NCI-H1105 treated with DMSO at 0.1 percent for 48 hours (cell line): Measurements from ENCODE around the gene ZC3H18.
A peak's percentile ranks its signal among the peaks of the same experiment; 100 is the strongest.

ENCODE experiments used
- DNase-seq: peaks from one replicate; lab custom pipeline; 2025; lab: John Stamatoyannopoulos, UW

Gene ZC3H18

DNA sequence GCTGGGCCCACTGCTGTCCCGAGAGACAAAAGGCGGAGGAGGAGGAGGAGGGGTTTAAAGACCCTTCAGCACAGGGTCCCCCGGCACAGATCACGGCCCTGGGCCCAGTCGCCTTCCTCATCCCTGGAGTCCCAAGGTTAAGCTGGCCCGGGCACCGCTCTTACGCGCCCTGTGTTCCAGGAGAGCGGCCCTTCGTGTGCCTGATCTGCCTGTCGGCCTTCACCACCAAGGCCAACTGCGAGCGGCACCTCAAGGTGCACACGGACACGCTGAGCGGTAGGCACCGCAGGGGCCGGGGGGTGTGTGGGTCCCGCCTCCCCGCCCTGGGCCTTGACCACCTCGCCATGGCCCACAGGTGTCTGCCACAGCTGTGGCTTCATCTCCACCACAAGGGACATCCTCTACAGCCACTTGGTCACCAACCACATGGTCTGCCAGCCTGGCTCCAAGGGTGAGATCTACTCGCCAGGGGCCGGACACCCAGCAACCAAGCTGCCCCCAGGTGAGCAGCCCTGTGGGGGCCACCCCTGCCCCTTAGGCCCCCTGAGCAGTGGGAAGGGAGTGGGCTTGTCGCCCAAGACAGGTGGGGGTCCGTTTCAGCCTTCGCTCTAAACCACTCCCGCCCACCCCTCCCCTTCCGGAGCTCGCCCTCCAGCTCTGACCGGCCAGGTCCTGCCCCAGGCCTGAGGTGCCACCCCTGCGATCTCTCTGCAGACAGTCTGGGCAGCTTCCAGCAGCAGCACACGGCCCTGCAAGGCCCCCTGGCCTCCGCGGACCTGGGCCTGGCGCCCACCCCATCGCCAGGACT lies 37.6 kb upstream of the ZC3H18 start:
- DNase-seq = no peak

DNA sequence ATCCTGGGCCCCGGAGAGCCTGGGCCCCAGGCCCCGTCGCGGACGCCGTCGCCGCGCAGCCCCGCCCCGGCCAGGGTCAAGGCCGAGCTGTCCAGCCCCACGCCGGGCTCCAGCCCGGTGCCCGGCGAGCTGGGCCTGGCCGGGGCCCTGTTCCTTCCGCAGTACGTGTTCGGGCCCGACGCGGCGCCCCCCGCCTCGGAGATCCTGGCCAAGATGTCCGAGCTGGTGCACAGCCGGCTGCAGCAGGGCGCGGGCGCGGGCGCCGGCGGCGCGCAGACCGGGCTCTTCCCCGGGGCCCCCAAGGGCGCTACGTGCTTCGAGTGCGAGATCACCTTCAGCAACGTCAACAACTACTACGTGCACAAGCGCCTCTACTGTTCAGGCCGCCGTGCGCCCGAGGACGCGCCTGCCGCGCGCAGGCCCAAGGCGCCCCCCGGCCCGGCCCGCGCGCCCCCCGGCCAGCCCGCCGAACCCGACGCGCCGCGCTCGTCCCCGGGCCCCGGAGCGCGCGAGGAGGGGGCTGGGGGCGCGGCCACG lies 36.8 kb upstream of the ZC3H18 start:
- peak; percentile 13 for DNase-seq

DNA sequence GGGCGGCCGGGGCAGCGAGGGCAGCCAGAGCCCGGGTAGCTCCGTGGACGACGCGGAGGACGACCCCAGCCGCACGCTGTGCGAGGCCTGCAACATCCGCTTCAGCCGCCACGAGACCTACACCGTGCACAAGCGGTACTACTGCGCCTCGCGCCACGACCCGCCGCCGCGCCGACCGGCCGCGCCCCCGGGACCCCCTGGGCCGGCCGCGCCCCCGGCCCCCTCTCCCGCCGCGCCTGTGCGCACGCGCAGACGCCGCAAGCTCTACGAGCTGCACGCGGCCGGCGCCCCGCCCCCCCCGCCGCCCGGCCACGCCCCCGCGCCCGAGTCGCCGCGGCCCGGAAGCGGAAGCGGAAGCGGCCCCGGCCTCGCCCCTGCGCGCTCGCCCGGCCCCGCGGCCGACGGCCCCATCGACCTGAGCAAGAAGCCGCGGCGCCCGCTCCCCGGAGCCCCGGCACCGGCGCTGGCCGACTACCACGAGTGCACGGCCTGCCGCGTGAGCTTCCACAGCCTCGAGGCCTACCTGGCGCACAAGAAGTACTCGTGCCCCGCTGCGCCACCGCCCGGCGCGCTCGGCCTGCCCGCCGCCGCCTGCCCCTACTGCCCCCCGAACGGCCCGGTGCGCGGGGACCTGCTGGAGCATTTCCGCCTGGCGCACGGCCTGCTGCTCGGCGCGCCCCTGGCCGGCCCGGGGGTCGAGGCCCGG lies 36.1 kb upstream of the ZC3H18 start:
- DNase-seq = peak; percentile 34

DNA sequence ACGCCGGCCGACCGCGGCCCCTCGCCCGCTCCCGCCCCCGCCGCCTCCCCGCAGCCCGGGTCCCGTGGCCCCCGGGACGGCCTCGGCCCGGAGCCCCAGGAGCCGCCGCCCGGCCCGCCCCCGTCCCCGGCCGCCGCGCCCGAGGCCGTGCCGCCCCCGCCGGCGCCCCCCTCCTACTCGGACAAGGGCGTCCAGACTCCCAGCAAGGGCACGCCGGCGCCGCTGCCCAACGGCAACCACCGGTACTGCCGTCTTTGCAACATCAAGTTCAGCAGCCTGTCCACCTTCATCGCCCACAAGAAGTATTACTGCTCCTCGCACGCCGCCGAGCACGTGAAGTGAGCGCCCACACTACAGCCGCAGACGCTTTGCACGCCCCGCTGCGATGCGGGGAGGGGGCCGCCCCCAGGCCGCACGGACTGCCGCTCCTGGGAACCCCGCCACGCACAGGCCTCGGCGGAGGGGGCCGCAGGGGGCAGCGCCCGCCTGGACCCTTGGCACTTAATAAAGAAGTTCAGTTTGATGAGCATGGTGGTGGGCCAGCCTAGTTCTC lies 35.5 kb upstream of the ZC3H18 start:
- DNase-seq = no peak

DNA sequence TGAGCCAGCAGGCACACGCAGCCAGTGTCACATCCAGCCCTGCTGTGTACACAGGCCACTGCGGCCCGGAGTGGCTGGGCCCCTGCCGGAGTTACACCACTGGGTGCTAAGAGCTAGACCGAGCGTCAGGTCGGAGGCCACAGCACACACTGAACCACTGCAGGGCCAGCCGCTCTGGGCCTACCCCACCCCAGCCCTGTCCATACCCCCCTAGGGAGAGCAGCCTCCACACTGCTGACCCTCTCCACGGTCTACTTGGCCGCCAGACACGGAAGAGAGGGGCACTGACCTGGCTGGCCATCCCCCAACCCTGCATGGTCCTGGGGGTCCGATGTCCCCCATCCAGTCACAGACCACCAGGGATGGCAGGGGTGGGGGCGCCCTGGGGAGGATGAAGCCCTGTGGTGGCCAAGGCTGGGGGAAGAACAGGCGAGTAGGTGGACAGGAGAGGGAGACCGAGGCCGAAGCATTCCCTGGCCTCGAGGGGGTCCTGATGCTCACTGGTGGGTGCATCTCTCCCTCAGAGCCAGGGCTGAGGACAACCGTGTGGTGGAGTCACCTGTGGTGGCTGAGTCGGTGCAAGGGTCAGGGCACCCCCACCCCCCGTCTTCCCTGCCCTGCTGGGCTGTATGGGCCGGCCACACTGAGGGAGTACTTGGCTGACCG lies 34.9 kb upstream of the ZC3H18 start:
- no peak for DNase-seq

DNA sequence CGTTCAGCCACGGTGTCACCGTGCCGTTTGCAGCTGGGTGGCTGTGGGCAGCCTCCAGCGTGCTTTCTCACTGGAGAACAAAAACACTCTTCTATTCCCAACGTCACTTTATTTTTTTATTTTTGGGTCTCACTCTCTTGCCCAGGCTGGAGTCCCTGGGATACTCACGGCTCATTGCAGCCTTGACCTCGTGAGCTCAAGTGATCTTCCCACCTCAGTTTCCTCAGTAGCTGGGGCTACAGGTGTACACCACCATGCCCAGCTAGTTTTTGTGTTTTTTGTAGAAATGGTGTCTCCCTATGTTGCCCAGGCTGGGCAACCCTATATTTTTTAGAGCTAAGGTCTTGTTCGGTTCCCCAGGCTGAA lies 34.4 kb upstream of the ZC3H18 start:
- DNase-seq = no peak

DNA sequence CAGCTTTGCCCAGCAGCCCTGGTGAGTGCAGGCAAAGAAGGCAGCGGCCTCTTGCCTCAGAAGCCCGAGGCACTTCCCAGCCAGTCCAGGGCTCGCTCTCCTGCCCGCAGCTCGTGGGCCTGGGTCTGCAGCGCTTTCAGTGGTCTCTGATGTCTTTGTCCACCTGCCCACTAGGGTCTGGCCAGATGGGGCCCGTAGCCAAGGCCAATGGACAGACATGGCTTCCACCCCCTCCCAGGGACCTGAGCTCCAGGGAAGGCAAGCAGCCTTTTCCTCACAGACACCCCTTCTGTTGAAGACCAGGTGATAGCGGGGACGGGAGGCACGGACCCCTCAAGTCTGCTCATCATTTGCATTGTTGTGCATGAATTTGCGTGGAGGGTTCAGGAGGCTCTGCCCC lies 33.7 kb upstream of the ZC3H18 start:
- no peak for DNase-seq

DNA sequence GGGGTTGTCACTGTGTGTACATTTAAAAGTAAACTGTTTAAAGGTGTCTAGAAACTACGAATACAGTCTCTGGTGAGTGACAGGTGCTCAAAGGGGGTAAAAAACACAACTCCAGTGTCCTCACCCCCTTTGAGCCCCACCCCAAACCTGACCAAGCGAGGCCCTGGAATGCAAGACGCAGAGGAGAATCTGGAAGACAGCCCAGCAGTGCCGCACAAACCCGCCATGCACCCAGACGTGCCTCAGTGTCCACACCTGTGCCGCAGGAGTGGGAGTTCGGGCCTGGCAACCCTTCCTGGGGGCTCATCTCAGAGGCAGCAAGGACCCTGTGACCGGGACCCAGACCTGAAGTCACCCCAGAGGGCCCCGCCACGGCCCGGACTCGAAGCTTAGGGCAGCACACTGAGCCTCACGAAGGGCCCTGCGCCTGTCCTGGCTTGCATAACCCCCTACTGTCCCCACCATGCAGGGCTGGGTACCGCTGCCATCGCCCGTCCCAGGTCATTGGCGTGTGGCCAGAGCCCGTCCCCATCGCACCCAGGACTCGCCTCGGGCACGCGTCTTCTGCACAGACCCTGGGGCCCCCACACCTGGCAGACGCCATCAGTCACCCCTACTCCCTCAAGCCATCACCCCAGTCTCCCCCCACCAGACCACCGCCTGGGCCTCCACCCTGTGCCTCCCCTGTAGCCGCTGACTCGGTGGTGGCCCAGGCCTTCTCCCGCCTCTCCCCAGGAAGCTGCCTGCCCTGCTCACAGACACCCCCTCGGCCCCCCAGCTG lies 33.0 kb upstream of the ZC3H18 start:
- no peak for DNase-seq

DNA sequence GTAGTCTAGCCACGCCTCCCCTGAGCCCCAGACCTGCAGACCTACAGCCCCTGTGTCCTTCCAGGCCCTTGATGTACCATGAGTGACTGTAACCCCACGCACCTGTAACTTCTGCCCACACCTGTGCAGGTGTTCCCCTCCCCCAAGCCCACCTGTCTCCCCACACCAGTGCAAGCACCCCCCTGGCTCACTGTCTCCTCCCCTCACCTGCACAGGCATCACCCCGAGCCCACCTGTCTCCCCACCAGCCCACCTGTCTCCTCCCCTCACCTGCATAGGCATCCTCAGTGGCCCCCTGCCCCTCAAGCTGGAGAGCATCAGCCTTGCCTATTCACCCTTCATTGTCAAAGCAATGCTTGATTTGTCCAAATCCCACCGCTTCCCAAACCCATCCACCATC lies 32.3 kb upstream of the ZC3H18 start:
- no peak for DNase-seq

DNA sequence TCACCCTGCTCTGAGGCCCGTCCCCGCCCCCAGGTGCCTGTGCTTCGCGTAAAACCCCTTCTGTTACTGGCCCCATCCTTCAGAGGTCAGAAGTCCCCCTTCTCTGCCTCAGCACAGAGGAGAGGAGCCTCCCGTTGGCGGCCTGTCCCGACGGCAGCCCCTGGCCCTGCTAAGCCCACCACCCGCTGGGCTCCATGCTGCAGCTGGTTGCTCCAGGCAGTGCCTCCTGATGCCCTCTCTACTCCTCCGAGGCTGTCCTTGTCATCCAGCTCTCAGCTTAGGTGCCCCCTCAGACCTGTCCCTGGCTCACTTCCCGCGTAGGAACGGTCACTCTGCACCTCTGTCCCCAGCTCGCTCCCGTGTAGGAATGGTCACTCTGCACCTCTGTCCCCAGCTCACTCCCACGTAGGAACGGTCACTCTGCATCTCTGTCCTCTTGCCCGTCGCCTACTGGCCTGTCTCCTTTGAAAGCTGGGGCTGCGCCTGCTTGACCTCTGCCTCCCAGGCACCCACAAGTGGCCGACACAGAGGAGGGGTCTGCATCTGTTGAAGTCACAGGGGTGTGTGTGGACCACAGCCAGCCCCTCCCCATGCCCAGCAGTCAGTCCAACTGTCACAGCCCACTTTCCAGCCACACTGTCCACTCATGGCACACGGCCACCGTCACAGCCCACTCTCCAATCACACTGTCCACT lies 31.7 kb upstream of the ZC3H18 start:
- DNase-seq = no peak

DNA sequence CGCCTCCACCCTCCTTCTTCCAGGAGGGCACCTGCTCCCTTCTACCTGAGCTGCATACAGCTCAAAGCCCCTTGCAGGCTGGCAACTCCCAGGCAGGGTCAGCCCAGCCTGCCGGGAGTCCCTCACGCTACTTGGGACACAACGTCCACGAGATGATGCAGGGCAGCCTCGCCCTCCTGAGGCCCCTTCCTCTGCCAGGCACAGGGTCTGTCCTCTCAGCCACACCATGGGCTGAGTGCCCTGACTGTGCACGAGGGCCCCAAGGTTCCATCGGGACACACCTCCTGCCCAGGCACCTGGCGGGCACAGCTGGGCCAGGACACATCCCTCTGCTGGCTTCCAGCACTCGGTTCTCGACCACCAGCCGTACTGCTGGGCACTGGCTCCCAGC lies 30.9 kb upstream of the ZC3H18 start:
- no peak for DNase-seq

DNA sequence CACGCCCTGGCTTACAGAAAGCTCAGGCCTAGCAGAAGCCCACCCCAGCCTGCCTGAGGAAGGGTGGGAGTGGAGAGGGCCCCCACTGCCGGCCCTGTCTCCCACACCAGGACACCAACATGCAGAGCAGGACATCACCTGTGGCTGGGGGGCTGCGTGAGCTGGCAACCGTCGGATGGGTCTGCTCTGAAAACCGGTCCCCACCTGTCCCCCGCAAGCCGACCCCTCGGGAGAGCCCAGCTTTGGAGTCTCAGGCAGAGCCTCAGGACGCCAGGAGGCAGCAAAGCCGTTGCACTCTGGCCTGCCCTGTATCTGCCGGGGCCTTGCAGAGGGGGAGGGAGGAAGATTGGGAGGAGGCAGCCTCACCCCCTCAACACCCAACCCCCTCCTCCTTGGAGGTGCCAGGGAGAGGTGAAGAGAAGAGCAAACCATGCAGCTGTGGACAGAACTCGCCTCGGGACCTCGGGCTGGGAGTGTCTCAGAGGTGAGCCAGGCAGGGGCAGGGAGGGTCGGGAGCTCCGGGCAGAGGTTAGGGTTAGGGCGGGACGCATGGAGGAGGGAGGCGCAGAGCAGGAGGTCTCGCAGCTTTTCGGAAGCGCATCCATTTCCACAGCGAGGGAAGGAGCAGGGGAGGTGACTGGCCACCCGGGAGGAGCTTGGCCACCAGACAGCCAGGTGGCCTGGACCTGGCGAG lies 30.4 kb upstream of the ZC3H18 start:
- DNase-seq = no peak

DNA sequence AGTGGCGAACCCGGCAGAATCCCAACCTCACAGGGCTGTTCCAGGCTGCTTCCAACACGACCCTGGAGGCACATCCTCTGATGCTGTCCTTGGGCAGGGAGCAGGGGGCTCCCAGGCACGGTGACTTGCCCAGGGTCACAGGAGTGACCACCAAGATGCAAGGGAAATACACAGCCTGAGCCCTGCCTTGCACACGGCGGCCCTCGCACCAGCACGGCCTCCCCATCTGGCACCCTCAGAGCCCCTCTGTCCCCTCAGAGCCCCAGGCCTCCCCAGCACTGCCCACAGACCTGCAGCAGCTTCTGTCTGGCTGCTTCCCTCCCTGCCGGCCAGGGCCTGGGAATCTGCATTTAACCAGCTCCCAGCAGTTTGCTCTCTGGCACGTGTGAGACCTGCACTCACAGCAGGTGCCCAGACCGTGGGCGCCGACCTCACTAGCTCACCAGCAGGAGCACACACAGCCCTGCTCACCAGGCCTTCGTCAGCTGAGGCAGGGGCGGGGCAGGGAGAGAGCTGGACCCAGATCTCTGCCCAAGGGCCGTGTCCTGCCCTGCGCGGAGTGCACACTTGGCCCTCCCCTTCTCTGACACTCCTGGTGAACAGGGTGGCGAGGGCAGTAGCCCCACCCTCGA lies 29.7 kb upstream of the ZC3H18 start:
- no peak for DNase-seq

DNA sequence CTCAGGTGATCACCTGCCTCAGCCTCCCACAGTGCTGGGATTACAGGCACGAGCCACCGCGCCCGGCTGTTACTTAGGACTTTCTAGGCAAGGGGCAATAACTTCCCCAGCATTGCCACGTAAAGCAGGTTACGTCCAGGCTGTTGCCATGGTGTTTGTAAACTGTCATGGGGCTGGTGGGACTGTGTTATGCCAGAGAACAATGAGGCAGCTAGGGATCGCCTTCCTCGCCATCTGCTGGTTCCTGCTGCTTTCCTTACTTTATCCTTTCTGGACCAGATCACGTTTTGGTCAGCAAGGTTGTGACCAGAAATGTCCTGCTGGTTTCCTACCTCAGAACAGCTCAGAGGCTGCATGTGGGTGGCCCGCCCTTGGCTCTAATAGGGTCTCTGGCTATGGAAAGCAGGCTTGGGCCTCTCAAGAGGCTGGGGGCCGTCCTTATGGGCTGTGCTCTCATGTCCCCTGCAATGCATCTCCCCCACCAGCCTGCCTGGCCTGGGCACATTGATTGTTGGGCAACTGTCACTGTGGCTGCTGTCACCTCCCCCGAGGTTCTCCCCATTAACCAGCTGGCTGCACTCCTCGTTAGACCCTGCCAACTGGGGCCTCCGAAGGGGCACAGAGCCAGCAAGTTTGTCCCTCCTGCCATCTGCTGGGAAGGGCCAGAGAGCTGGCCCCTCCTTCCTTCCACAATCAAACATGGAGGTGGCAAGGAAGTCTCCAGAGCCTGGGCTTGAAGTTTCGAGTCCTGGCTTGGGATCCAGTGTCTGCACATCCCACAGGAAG lies 28.2 kb upstream of the ZC3H18 start:
- DNase-seq = no peak

DNA sequence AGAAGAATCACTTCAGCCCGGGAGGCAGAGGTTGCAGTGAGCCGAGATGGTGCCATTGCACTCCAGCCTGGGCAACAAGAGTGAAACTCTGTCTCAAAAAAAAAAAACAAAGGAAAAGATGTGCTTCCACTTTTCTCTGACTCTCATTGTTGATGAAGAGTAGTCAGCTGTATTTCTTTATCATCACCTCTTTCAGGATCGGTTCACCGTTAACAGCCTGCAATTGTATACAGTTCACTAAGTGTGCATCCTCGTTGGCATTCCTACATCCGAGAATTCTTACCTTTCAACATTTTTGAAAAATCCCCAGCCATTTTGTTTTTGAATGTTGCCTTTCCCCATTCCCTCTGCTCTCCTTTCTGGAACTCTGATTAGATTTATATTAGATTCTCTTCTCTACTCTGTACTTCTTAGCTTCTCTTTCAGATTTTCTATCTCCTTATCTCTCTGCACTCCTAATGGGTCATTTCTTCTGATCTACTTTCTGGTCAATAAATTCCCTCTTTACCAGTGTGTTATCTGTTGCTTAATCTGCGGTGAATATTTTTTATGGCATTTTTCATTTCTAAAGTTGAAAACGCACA lies 26.9 kb upstream of the ZC3H18 start:
- DNase-seq = no peak

DNA sequence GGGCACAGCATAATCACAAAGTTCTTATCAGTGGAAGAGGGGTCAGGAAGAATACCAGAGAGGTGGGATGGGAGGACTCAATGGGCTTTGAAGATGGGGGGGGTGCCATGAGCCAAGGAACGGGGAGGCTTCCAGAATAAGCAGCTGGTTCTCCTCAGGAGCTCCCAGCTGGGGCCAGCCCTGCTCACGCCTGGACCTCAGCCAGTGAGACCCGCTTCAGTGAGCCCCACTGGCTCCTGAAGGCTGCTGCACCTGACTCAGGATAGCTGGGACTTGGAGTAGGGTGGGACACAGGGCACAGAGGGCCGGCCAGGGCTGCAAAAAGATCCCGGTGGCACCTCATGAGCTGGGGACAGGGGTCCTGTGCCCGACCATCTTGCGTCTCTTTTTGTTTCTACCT lies 24.4 kb upstream of the ZC3H18 start:
- no peak for DNase-seq

DNA sequence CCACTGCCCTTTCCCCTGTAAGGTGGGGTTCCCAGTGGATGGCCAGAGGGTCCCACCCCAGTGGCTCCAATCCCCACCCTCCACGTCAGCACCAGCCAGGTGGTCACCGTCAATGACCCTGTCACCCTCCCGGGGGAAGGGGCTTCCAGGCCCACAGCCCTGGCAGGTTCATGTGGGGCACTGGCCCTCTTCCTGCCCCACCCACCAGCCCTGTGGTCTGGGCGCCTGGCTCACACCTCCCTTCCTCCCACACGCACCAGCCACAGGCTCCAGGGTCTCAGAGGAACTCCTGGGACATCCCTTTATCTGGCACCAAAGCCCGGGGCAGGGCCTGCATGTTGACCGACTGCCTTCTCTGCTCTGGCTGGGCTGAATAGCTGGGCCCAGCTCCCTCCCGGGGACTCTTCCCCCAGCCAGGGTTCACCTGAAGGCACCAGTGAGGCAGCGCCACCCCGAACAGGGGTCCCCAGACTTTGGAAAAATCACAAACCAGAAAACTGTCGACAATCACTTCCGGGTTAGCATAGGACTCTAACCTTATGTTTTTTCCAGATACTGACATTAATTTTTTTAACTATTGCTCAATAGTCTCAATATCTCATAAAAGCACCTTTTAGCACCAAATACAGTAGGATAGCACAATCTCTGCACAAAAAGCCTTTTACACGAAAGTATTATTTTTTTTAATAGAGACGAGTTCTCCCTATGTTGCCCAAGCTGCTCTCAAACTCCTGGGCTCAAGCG lies 21.9 kb upstream of the ZC3H18 start:
- no peak for DNase-seq

DNA sequence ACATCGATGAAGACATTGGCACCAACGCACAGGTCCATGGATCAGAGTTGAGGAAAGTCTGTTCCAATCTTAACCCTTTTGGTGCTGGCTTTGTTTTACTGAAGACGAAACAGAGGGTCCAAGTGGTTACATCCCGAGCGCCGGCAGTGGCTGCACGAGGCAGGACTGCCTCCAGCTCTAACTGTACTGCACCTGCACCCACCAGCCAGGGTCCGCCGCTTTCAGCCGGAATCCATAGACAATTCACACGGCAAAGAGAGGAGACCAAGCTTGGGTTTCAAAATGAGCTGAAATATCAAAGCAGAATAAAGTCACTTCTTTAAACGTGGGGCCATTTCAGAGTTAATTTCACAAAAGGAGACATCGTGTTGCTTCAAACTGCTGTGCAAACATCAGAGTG lies 21.2 kb upstream of the ZC3H18 start:
- no peak for DNase-seq
